ENCODE measurements around the gene ACTL6A.
A peak's percentile ranks its signal among the peaks of the same experiment; 100 is the strongest.
"Not testable (repeated sequence)": the region's sequence is repeated elsewhere in the genome, so short reads cannot be mapped to it uniquely, and the experiment has no call there.

The ACTL6A gene

DNA sequence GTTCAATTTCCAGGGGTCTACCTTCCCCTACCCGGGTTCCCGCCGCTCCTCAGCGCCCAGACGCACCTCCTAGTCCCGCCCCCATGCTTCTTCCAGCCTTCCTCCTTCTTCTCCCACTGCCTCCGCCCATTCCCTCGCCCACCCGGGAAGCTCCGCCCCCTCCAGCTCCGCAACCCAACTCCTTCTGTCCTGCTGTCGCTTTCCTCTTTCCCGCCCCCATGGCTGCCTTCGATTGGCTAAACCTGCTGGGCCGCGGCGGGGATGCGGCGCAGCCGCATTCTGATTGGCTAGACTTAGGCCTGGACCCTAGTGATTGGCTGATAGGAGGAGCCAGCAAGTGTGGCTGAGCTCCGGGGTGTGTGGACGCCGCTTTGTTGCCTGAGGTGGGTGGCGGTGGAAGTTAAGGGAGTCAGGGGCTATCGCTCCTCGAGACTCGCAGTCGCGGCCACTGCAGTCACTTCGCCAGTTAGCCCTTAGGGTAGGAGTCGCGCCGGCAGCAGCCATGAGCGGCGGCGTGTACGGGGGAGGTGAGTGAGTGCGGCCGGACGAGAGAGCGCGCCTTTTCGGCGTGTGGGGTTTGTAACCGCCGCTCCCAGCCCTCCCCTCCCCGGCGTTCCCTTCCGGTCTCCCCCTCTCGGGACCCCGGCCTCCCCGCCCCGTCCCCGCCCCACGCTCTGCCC is at the start of gene ACTL6A:
TSS of gene ACTL6A (plus strand) at position 336 of the 680 bp plus-strand sequence. CDS start at position 503, 167 bp downstream.
- peak within 1 kb of the TSS; percentile 73 for H3K4me3 ChIP-seq (replicated peaks; ENCODE audit: low read depth, low read length)
- no peak for TF ChIP-seq CTCF (IDR thresholded peaks at IDR 0.05; ENCODE audit: low read depth, low read length, missing control alignments)
- peak; percentile 98 for DNase-seq (ENCODE audit: extremely low read depth, low read depth)

GRCh38 chr3:179513862-179514261 is 48.9 kb upstream of the ACTL6A start:
- TF ChIP-seq CTCF (IDR thresholded peaks at IDR 0.05; ENCODE audit: low read depth, low read length, missing control alignments): no peak
- H3K4me3 ChIP-seq (replicated peaks; ENCODE audit: low read depth, low read length): no peak overlapping the region
- no peak for DNase-seq (ENCODE audit: extremely low read depth, low read depth)

DNA sequence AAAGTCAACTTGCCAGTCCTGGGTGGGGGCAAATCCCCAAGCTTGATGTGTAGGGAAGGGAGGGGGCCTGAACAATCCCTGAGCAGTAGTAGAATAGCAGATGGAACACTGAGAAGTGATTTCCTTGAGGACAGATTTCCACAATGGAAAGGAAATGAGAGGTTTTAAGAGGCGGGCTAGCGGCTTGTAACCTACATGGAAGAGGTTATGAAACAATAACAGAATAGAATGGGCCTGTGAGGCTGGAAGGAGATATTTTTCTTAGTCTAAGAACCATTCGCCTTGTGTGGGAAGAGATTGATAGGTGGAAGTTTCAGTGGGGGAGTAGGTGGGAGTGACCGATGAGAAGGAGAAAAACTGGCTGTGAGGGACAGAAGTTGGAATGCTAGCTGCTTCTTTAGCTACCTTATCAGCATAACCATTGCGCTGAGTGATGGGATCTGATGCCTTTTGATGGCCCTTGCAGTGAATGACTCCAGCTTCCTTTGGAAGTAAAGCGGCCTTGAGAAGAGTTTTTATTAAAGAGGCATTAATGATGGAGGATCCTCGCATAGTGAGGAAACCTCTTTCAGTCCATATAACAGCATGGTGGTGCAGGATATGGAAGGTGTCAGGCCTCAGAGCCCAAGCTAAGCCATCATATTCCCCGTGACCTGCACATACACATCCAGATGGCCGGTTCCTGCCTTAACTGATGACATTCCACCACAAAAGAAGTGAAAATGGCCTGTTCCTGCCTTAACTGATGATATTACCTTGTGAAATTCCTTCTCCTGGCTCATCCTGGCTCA is 46.1 kb upstream of the ACTL6A start:
- DNase-seq (ENCODE audit: extremely low read depth, low read depth); H3K4me3 ChIP-seq (replicated peaks; ENCODE audit: low read depth, low read length): not testable (repeated sequence)

DNA sequence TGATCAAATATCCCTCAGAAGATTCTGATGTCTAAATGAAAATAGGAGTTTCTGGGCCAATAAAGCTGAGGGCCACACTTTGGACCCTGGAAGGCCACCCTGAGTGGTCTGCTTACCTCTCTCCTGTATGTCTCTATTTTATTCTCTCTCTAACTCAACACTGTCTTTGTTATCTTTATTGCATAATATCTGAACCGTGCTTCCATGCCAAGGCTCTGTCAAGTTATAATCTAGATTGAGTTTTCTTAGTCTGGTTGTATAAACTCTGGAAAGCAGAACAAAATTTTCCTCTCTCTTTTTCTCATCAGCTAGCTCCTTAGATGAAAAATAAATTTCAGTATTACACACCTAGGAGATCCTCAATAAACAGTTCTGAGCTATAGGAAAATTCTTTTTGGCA is 36.2 kb upstream of the ACTL6A start:
- no peak for TF ChIP-seq CTCF (IDR thresholded peaks at IDR 0.05; ENCODE audit: low read depth, low read length, missing control alignments)
- H3K4me3 ChIP-seq (replicated peaks; ENCODE audit: low read depth, low read length): no peak overlapping the region
- no peak for DNase-seq (ENCODE audit: extremely low read depth, low read depth)

DNA sequence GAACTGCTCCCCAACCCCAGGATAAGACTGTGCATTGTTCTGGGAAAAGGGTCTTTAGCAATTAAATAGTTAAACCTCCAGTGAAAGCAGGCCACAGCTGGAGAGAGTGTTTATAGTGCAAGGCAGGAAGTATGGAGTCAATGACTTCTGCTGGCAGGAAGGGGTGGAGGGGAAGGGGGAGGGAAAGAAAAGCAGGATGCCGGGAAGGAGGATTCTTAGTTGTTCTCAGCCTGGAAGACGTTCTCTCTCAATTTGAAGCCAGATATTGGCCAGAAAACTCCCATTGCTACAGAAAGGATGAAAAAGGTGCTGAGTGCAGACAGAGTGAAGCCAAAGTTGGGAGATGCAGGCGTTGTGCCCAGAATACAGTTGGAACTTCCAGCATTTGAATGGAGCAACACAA is 35.7 kb upstream of the ACTL6A start:
- peak overlapping the region; percentile 8; the same call in 1 of the 2 replicates for H3K4me3 ChIP-seq (replicated peaks; ENCODE audit: low read depth, low read length)
- peak; percentile 66 for DNase-seq (ENCODE audit: extremely low read depth, low read depth)

DNA sequence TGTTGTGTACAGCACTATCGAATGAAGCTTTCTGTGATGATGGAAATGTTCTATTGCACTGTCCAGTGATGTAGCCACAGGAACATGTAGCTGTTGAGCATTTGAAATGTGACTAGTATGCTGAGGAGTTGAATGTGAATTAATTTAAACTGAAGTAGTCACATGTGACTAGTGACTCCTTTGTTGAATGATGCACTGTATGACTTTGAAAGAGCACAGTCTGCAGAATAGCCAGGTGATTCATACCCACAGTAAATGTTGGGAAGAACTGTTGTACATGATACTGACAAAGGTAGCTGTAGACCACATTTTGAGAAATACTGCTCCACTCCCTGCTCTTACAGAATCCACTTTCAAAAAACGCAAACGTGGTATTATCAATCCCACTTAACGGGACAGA is 34.0 kb upstream of the ACTL6A start:
- TF ChIP-seq CTCF (IDR thresholded peaks at IDR 0.05; ENCODE audit: low read depth, low read length, missing control alignments): no peak
- DNase-seq (ENCODE audit: extremely low read depth, low read depth): no peak
- no peak overlapping the region for H3K4me3 ChIP-seq (replicated peaks; ENCODE audit: low read depth, low read length)

More for the DNA sequence above, 35.7 kb upstream of the ACTL6A start:
- no peak for TF ChIP-seq CTCF (IDR thresholded peaks at IDR 0.05; ENCODE audit: low read depth, low read length, missing control alignments)

- TF ChIP-seq CTCF (IDR thresholded peaks at IDR 0.05; ENCODE audit: low read depth, low read length, missing control alignments): no peak
- DNase-seq (ENCODE audit: extremely low read depth, low read depth): no peak
- no peak overlapping the region for H3K4me3 ChIP-seq (replicated peaks; ENCODE audit: low read depth, low read length)
Observed at GRCh38 chr3:179531576-179531975, 31.1 kb upstream of the ACTL6A start.
